DND-41 (cell line): Measurements from ENCODE around the gene PLA2G4B.

Source experiments
- ATAC-seq: fragments of 200-7000 bp; cut with Tn5 transposase; 3 replicates; pipeline ENCODE4 v1.9.1; 2021; ENCODE audit warnings: low read depth; ENCODE audit not compliant: insufficient read depth
- DNase-seq: peaks from one replicate; pipeline ENCODE4 v3.0.0-alpha.2; 2020
- H2AFZ ChIP-seq: 2 replicates; pipeline ENCODE4 v1.6.0; 2012; ENCODE audit warnings: low read depth, low read length
- H3K27ac ChIP-seq: 2 replicates; pipeline ENCODE4 v1.5.1; 2012; ENCODE audit warnings: low read length, inconsistent platforms
- H3K27me3 ChIP-seq: fragments of 200-600 bp; sonication (generic); 2 replicates; pipeline ENCODE4 v1.6.0; 2012; ENCODE audit warnings: low read length, mild to moderate bottlenecking, inconsistent platforms; ENCODE audit not compliant: insufficient read depth, poor library complexity
- H3K36me3 ChIP-seq: 2 replicates; pipeline ENCODE4 v1.5.1; 2012; ENCODE audit warnings: low read length, inconsistent platforms; ENCODE audit not compliant: insufficient read depth
- H3K4me1 ChIP-seq: 2 replicates; pipeline ENCODE4 v1.5.1; 2012; ENCODE audit warnings: mild to moderate bottlenecking, low read length; ENCODE audit not compliant: insufficient read depth
- H3K4me2 ChIP-seq: 2 replicates; pipeline ENCODE4 v1.6.0; 2012; ENCODE audit warnings: mild to moderate bottlenecking, moderate library complexity, low read length, inconsistent platforms; ENCODE audit not compliant: insufficient read depth
- H3K4me3 ChIP-seq, 2 experiments: fragments of 200-600 bp in 1 of 2; shearing (Covaris generic) in 1 of 2; 2 replicates each; pipeline ENCODE4 v1.5.1; 2012 to 2016; ENCODE audit warnings: inconsistent platforms in 2 of 2, low read length in 2 of 2, mild to moderate bottlenecking in 2 of 2, low read depth in 1 of 2, moderate library complexity in 1 of 2
- H3K79me2 ChIP-seq: 2 replicates; pipeline ENCODE4 v1.6.0; 2012; ENCODE audit warnings: low read length, inconsistent platforms; ENCODE audit not compliant: insufficient read depth
- H3K9ac ChIP-seq: 2 replicates; pipeline ENCODE4 v1.6.0; 2012; ENCODE audit warnings: low read depth, mild to moderate bottlenecking, inconsistent platforms, low read length, moderate library complexity
- H3K9me3 ChIP-seq: 2 replicates; pipeline ENCODE4 v1.5.1; 2012; ENCODE audit warnings: low read length, moderate library complexity, mild to moderate bottlenecking, inconsistent platforms; ENCODE audit not compliant: insufficient read depth, severe bottlenecking
- H4K20me1 ChIP-seq: 2 replicates; pipeline ENCODE4 v1.6.0; 2012; ENCODE audit warnings: low read length; ENCODE audit not compliant: insufficient read depth
- EZH2 ChIP-seq: IDR thresholded peaks from 3 replicates; pipeline ENCODE4 v1.6.1; 2012; ENCODE audit warnings: borderline replicate concordance, low read depth, mild to moderate bottlenecking, moderate library complexity, low read length, inconsistent platforms; ENCODE audit not compliant: severe bottlenecking
- TF ChIP-seq, protein P1 (sequence below): IDR thresholded peaks from 2 replicates; pipeline ENCODE4 v1.5.1; 2012; ENCODE audit warnings: borderline replicate concordance, low read length, moderate library complexity, mild to moderate bottlenecking; ENCODE audit not compliant: poor library complexity, severe bottlenecking; ENCODE audit errors: extremely low read depth

PLA2G4B gene

DNA sequence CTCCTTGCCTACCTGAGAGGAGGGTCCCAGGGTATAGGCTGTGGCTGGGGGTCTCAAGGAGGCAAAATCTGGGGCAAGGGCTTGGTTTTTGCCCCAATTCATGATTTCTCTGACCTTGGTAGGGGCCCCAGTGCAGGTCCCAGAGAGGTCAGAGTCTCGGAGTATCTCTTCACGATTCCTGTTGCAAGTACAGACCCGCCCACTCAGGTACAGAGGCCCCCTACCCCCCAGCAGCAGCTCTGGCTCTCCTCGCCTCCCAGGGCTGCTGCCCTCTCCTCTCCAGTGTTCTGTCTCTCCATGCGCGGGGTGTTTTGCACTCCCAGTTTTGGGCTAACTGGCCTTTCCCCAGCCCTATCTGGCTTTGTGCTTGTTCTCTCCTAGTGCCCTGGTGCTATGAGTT is 16.2 kb upstream of the PLA2G4B start:
- Histone ChIP-seq H2AFZ (no peak overlapping the region), H3K27me3 (no peaks in the 10 kb centered on the region), H4K20me1 (no peaks in the 10 kb centered on the region; the same call in 1 of the 2 replicates), H3K4me2 (no peak overlapping the region), H3K4me3 (no peak overlapping the region), H3K79me2 (no peaks in the 10 kb centered on the region), H3K36me3 (peaks cover 59% of the 10 kb centered on the region), H3K9ac (no peak overlapping the region), H3K4me1 (peaks cover 5% of the 10 kb centered on the region), H3K27ac (no peak overlapping the region), H3K9me3 (no peaks in the 10 kb centered on the region)
- ATAC-seq (no peak), DNase-seq (no peak)
- TF ChIP-seq, protein P1, sequence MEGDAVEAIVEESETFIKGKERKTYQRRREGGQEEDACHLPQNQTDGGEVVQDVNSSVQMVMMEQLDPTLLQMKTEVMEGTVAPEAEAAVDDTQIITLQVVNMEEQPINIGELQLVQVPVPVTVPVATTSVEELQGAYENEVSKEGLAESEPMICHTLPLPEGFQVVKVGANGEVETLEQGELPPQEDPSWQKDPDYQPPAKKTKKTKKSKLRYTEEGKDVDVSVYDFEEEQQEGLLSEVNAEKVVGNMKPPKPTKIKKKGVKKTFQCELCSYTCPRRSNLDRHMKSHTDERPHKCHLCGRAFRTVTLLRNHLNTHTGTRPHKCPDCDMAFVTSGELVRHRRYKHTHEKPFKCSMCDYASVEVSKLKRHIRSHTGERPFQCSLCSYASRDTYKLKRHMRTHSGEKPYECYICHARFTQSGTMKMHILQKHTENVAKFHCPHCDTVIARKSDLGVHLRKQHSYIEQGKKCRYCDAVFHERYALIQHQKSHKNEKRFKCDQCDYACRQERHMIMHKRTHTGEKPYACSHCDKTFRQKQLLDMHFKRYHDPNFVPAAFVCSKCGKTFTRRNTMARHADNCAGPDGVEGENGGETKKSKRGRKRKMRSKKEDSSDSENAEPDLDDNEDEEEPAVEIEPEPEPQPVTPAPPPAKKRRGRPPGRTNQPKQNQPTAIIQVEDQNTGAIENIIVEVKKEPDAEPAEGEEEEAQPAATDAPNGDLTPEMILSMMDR: no peak
- no peak for TF ChIP-seq EZH2

DNA sequence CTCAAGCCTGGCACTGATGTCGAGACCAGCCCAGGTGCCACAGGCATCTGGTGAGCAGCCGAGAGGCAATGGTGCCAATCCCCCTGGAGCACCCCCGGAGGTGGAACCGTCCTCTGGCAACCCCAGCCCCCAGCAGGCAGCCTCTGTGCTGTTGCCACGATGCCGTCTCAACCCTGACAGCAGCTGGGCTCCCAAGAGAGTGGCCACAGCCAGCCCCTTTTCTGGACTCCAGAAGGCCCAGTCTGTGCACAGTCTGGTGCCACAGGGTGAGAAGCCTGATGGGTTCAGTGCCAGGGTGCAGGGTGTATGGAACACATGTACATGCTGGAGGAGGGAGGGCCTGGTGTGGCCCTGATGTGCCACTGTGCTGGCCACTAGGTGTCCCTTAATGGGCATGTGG is 15.7 kb upstream of the PLA2G4B start:
- no peaks in the 10 kb centered on the region for H3K27me3 ChIP-seq
- no peaks in the 10 kb centered on the region; the same call in 1 of the 2 replicates for H4K20me1 ChIP-seq
- no peak overlapping the region for H3K4me3 ChIP-seq
- no peak overlapping the region for H2AFZ ChIP-seq
- TF ChIP-seq EZH2: no peak
- TF ChIP-seq, protein P1: no peak
- no peak overlapping the region for H3K4me2 ChIP-seq
- DNase-seq: no peak
- no peak overlapping the region for H3K9ac ChIP-seq
- peaks cover 56% of the 10 kb centered on the region for H3K36me3 ChIP-seq
- no peak for ATAC-seq
- no peaks in the 10 kb centered on the region for H3K79me2 ChIP-seq
- peaks cover 7% of the 10 kb centered on the region for H3K4me1 ChIP-seq
- H3K9me3 ChIP-seq: no peaks in the 10 kb centered on the region
- H3K27ac ChIP-seq: no peak overlapping the region

DNA sequence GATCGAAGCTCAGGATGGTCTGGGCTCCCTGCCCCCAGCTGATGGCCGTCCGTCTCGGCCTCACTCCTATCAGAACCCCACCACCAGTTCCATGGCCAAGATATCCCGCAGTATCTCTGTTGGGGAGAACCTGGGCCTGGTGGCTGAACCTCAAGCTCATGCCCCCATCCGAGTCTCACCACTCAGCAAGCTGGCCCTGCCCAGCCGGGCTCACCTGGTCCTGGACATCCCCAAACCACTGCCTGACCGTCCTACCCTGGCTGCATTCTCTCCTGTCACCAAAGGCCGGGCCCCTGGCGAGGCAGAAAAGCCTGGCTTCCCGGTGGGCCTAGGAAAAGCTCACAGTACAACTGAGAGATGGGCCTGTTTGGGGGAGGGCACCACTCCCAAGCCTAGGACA is 15.1 kb upstream of the PLA2G4B start:
- Histone ChIP-seq H3K79me2 (no peaks in the 10 kb centered on the region), H3K36me3 (peaks cover 50% of the 10 kb centered on the region), H3K4me3 (no peak overlapping the region), H3K27me3 (no peaks in the 10 kb centered on the region), H4K20me1 (no peaks in the 10 kb centered on the region; the same call in 1 of the 2 replicates), H3K4me2 (no peak overlapping the region), H2AFZ (no peak overlapping the region), H3K9me3 (no peaks in the 10 kb centered on the region), H3K9ac (no peak overlapping the region), H3K27ac (no peak overlapping the region), H3K4me1 (peaks cover 11% of the 10 kb centered on the region)
- ATAC-seq (no peak), DNase-seq (no peak)
- TF ChIP-seq EZH2: no peak
- TF ChIP-seq, protein P1: no peak

DNA sequence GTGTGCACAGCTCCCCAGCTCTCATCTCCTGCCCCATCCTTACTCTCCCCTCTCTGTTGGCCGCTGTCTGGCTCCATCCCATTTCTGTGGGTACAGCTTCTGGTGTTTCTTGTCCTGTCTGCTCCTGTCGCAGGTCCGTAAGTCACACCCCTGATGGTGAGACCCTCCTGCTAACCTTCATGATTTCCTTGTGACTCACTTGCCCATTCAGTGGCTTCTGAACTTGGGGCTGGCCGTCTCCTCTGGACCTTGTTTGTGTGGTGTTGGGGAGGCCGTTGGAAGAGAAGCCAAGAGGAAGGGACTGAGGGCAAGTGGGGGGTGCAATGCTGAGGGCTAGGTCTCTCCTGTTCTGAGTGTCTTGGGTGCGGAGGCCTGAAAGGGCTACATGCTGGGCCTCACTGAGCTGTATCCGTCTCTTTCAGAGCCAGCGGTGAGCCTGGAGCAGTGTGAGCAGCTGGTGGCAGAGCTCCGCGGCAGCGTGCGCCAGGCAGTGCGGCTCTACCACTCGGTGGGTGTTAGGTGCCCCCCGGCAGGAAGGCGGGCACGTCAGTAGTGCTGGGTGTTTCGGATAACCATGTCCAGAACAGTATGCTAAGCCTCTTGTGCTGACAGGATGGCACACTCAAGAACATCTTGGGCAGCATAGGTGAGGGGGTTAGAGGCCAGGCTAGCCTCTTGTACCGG is 14.4 kb upstream of the PLA2G4B start:
- H3K4me2 ChIP-seq: no peak overlapping the region

More for the DNA sequence above, 14.4 kb upstream of the PLA2G4B start:
- ATAC-seq: no peak
- H3K79me2 ChIP-seq: 0 out of 2 replicates have a peak, but pooled peaks cover 3% of the 10 kb centered on the region
- H2AFZ ChIP-seq: no peak overlapping the region
- no peak overlapping the region for H3K9ac ChIP-seq
- no peaks in the 10 kb centered on the region for H3K27me3 ChIP-seq
- H3K36me3 ChIP-seq: peaks cover 43% of the 10 kb centered on the region
- H3K4me1 ChIP-seq: peaks cover 18% of the 10 kb centered on the region
- no peaks in the 10 kb centered on the region; the same call in 1 of the 2 replicates for H4K20me1 ChIP-seq
- no peaks in the 10 kb centered on the region for H3K9me3 ChIP-seq
- H3K4me3 ChIP-seq: no peak overlapping the region
- H3K27ac ChIP-seq: no peak overlapping the region
- DNase-seq: no peak
- TF ChIP-seq, protein P1: no peak
- no peak for TF ChIP-seq EZH2
